GM18867 (cell line): ENCODE results near the gene CACYBP.

Experiments used
- ATAC-seq: cut with Tn5 transposase; IDR thresholded peaks from one replicate; pipeline ENCODE4 v1.9.1; 2021; ENCODE audit warnings: mild to moderate bottlenecking, moderate library complexity; ENCODE audit not compliant: unreplicated experiment

Gene CACYBP

DNA sequence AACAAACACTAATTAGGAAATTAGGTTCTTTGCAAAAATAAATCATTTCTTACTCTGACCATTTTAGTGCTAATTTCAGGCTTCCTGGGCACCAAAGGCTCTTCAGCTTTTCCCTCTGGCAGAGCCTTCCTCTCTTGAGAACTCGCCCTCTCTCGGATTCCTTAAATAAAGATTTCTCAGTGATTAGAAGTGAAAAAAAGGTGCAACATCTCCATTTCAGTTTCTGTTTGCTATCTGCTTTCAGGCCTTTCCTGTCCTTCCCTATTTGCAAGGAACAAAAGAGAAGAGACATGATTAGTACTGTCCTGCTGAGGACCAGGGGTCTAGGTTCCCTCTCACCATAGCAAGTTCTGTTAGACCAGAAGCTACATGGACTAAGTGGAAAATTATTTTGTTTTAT, 27.8 kb upstream of the CACYBP start:
- ATAC-seq, result no peak

DNA sequence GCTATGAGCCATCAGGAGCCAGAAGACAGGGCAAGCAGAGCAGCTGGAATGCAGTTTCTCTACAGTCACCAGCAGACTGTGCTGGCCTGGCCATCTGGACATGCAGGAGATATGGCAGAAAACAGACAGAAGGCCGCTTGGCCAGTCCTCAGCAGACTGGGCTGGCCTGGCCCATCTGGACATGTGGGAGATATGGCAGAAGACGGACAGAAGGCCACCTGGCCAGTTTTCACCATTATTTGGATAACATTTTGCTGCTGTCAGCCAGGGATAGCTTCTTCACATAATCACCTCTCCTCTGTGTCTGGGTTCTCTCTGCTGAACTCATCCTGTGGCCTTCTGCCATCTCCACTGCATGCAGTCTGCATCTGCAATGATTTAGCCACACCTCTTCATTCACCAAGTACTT, 25.0 kb upstream of the CACYBP start:
- no peak for ATAC-seq

DNA sequence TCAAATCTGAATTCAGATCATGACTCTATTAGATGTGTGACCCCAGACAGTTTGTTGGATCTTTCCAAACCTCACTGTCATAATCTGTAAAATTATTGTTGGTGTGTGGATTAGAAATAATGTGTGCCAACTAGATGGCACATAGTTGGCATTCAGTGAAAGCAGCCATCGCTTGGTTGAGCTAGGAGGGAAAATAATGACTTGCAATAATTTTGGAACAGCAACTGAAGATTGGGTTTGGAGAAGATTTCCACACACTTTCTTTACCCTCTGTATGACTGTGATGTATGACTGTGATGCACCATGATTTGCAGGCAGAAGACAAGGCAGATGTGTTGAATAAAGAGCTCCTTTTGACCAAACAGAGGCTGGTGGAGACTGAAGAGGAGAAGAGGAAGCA, 24.0 kb upstream of the CACYBP start:
- ATAC-seq, result no peak

DNA sequence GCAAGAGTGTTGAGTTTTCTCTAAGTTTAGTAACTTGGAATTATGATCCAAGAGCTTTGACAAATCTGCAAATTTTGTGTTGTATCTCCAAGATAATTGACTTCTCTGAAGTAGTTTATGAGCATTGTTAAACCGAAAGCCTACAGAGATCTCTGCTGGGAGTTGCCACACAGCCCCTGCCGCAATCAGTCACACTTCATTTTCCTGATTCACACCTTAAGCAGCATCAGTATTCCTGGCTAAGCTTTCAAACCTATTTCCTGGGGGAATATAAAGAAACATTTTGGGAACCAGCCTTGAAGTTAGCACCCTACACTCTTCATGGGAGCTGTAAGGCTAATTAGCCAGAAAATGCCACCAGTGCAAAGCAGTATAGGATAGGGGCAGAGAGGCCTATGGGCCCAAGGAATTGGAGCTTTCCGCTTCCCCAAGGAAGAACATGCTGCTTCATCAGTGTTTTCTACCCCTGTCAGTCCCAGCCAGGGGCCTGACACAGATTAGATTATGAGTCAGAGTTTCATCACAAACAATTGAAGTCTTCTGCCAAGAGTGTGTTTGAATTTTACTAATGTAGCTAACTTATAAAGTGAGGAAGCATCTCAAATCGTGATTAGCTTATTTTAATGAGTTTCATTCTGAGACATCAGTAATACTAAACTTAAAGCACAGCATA, 23.2 kb upstream of the CACYBP start:
- ATAC-seq, result no peak

DNA sequence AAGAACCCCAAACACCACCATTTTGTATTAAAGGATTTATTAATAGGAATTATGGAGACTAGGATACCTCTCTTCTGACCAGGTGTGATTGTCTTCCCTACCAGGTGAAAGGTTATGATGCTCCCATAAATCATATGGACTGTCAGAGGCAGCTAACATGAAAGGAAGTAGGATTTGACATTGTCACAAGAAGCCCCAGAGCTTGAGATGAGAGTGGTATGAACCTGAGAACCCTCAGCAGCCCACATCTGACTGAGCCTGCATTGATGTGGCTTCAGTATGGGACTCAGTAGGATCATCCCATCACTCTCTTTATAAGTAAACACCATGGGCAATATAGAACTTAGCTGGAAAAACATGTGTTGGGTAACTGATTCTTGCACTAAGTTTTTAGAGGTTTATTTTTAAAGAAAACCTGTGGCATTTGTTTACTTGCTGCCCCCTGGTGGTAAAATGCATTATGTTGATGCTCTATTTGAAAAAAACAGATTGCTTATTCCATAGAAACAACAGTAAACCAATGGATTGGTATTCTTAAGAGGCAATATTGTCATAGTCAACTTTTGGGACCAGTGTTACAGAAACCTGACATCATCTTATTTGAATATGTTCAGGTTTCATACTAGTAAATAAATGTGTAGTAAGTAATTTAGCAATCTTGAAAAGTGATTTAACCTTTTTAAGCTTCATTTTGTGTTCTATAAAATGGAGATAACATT, 16.6 kb upstream of the CACYBP start:
- ATAC-seq, result no peak

DNA sequence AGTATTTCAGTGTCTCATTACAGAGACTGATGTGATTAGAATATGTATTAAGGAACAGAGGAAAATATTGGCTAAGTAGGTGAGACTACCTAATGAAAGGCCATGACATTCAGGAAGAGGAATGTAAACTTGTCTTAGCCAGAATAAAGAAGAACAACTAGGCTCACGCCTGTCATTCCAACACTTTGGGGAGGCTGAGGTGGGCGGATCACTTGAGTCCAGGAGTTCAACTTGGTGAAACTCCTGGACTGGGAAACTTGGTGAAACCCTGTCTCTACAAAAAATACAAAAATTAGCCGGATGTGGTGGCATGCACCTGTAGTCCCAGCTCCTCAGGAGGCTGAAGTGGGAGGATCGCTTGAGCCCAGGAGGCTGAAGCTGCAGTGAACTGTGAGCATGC, 14.8 kb upstream of the CACYBP start:
- ATAC-seq, result no peak

DNA sequence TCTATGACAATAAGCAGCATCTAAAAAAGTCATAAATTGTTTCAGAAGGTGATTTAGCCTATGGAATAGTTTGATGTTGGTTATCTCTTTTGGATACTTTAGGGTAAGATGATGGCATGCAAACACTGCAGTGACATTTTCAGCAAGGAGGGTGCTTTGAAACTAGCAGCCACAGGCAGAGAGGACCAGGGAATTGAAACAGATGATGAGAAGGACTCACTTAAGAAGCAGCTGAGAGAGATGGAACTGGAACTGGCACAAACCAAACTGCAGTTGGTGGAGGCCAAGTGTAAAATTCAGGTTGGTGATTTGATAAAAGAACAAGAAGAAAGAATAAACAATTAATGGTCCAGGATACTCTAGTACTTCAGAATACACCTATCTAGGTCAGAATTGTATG, 11.2 kb upstream of the CACYBP start:
- no peak for ATAC-seq

DNA sequence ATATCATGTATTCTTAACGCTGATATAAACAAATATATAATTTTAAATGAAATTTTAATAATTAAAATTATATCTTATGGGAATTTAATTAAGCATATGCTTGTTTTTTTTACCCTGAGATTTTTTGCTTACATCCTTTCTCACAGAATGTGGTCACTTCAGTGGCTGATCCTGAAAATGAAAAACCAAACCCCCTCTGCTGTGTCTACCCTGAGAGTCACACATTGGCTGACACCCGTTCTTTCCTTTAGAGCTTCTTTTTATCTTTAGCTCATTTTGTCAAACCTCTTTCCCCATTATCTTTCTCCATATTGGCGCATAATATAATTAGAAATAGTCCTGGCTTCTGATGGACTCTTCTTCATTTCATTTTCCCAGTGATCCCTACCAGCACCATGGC, 10.8 kb upstream of the CACYBP start:
- peak; percentile 68 for ATAC-seq

DNA sequence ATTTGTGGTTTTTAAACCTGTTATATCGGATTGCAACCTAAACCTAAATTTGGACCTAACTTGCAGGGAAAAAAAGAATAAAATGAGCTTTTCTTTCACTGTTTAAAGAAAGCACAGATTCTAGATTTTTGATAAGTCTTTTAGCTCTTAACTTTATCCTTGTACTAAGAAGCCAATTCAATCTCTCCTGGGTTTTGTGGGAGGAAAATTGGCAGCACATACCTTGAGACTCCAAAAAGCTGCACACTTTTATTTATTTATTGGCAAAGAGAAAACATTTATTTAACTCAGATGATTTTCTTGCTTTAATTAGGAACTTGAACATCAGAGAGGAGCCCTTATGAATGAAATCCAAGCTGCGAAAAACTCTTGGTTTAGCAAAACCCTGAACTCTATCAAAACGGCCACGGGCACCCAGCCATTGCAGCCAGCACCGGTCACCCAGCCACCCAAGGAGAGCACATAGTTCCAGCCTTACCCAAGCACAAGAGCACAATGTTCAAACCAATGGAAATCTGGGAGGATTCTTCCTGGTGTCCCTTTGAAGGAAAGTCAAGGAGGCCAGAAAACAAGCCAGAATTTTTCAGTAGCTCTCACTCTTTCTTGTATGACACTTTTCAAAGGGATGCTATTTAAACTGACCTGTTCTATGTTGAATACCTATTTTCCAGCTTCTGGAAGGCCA, 10.1 kb upstream of the CACYBP start:
- no peak for ATAC-seq

DNA sequence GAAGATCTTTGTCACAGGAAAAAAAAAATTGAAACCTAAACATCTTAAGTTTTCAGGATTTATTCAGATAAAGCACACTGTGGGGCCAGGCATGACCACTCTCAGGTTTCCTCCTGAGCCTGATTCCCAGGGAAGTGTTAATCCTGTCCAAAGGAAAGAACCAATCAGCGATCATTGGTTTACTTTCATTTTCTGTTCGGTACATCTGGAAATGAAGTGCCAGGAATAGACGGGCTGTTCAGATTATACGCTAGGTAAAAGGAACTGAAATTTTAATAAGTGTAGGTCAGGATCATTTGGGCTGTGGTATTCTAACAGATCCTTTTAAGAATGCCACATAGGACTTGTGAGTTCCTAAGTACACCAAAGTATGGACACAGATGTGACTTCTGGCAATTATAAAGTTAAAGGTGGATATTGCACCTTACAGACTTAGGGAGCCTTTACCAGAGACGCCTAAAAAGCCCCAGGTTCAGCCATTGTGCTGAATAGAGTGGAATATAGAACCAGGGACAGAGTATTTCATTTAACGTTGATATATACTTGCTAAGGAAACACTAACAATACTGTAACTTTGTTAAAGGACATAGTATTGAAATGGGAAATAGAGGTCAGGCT, 9.3 kb upstream of the CACYBP start:
- ATAC-seq, result no peak

DNA sequence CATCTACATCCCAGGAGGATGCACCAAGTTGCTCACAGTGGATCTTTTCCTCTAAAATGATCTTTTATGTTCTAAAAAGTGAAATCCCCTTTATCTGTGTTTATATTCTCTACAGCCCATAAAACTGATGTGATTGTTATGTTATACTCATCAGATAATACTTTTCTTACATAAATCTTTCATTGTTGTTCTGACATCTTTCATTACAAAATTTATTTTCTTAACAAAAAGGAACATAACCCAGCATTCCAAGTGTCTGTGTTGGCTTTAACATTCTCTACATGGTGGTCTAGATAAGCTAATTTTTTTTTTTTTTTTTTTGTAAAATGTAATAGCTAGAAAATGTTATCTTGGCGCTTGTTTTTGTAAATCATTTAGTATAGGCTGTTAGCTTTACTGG, 8.3 kb upstream of the CACYBP start:
- no peak for ATAC-seq

DNA sequence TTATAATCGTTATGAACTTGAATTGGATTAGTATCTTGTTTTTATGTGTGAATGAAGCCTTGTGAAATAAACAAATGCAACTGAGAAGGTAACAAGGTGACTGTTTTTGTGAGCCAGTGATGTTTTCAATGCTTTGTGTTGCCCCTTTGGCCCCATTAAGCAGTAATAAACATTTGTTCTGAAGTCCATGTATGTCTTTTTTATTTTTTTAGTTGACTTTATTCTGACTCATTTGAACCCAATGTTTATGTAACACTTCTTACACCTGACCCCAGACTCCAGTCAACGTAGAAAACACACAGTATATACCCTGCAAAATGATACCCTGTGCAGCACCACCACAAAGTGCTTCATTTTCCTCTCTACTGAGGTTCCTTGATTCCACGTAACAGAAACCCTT, 4.6 kb upstream of the CACYBP start:
- ATAC-seq, result no peak

DNA sequence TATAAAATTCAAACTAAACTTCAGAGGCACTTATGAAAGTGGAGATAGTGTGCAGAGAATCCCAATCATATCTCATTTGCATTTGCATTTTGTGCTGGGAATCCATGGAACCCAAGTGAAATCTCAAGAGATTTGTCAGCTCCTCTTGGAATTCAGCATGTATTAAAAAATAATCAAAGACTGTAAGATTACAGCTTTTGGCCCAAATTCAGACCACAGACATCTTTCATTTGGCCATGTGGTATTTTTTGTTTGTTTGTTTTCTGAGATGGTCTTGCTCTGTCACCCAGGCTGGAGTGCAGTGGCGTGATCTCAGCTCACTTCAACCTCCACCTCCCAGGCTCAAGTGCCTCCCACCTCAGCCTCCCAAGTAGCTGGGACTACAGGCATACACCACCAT, 3.8 kb upstream of the CACYBP start:
- ATAC-seq, result no peak

DNA sequence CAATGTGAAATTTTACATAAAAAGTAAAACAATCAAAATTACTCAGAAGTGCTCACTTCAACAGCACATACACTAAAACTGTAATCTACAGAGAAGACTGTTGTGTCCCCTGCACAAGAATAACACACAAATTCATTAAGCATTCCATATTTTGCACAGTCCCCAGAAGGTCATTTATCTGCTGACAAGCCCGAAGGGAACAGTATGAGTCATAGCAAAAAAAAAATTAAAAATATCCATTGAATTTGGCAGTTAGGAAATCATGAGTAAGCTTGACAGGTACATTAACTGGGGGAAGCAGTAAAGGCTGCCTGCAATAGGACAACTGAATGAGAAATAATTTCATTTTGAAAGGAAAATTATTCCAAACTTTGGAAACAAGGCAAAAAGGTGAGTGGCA, 3.3 kb upstream of the CACYBP start:
- ATAC-seq, result no peak

DNA sequence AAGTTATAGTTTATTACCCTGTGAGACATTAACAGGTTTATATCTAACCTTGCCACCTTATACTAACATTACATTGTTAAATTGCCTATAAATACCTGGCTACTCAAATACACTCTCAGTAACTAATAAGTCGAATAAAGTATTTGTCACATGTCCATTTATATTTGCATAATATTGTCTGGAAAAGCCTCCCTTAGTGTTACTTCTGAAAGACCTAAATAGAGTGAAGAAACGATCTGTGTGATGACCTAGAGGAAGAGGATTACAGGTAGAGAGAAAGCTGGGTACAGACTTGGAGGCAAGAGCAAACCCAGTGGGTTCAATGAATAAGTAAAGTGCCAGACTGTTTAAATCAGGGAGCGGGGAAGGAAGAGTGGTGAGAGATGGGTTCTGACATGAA, 2.7 kb upstream of the CACYBP start:
- no peak for ATAC-seq

DNA sequence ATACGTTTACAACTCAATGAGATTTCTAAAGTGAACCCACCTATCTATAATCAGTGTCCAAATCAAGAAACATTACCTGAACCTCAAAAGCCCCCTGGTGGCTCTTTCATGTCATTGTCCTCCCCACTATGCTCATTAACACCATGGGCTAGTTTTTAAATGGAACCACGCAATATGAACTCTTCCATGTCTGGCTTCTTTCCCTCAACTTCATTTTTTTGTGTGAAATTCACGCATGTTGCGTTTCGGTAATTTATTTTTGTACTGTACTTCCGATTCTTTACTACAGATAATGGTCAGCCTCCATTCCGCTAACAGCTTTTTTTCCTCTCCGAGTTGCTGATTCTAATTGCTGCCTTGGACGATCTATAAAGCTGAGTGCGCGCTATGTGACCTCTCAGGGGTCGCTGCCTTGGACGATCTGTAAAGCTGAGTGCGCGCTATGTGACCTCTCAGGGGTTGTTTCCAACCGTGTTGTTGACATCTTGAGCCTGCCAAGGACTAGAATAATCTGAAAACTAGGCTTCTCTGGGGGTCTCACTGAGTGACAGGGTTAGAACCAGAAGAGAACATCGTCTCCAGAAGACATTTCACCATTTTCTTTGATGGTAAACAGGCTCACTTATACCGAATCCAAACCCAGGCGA, 1.1 kb upstream of the CACYBP start:
- ATAC-seq, result no peak

DNA sequence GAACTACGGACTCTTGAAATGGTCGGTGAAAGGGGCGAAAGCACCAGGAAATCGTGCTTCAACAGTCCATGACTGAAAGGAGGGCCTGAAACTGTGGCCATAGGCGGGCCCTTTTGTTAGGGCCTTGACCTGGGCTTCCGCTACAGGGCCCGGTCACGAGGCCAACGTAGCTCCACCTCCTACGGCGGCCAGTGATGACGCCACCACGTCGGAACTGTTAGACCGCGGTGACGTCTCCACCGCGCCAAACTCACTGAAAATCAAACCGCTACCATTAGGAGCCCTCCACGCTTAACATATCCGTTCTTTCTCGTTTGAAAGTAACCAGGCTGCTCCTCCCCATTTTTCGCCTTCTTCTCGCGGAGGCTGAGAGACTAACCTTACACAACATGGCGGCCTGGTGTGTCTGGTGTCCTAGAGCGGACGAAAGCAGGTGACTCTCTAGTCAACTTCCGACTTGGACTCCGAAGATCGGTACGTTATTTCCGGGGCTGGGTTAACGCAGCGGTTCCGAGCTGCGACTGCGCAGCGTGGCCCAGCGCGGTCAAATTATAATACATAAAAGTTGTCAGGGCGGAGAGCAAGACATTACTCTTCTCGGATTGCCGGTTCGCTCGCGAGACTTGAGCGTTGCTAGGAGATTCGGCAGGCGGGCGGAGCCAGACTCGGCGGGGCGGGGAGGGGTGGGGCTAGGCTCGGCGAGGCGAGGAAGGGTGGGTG, 371 bp upstream of the CACYBP start:
- peak; percentile 80 for ATAC-seq

DNA sequence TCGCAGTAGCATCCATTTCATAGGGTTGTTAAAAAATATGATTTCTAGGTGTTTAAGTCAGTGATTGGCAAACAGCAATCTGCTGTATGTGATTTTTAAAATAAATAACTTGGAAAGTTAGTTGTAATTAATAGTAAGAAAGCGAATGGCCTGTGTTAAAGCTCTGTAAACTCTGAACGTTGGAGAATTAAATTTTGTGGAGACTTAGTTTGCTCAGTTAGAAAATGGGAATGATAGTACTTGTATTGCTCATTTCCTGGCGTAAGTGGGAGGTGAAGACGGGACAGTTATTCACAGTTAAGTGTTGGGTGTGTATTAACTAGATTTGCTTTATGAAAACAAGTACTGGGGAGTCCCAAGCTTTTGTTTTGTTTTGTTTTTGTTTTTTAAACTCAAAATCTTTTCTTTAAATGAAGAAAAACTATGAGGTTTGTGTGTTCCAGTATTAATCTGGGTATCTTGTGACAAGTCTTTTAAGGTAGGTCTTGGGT, 995 bp downstream of the CACYBP start:
- ATAC-seq, result no peak

DNA sequence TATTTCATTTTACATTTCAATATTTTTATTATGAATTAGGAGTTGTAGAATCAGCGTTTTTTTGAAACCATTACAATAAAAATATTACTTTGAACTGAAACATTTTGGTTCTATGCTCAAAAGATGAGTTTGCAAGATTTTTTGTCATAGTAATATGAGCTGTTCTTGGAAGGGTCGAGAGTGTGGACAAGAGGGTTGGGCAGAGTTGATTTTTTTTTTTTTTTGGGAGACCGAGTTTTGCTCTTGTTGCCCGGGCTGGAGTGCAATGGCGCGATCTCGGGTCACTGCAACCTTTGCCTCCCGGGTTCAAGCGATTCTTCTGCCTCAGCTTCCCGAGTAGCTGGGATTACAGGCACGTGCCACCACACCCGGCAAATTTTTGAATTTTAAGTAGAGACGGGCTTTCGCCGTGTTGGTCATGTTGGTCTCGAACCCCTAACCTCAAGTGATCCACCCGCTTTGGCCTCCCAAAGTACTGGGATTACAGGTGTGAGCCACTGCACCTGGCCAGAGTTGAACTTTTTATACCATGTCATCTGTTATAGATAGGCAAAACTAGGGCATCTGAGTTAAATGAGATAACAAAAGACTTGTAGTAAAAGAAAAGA, 3.3 kb downstream of the CACYBP start:
- no peak for ATAC-seq

DNA sequence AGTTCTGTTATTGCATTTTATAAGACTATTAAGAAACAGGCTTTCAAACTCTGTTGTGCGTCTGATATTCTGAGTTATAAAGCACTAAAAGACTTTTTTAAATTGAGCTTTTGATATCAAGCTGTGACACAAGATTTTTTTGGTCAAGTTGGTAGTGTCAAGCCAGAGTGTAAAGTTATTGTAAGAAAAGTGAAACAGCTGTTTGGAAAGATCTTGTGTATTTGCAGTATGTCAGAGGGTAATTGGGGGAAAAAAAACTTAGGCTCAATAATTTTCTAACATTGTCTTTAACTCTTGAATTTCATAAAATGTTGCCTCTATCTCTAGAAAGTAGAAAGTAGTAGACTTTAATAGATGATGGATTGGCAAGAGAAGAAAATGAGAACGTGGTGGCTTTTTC, 3.8 kb downstream of the CACYBP start:
- no peak for ATAC-seq
